Measurements from ENCODE around the gene EYA4.

- TF ChIP-seq, protein P1, sequence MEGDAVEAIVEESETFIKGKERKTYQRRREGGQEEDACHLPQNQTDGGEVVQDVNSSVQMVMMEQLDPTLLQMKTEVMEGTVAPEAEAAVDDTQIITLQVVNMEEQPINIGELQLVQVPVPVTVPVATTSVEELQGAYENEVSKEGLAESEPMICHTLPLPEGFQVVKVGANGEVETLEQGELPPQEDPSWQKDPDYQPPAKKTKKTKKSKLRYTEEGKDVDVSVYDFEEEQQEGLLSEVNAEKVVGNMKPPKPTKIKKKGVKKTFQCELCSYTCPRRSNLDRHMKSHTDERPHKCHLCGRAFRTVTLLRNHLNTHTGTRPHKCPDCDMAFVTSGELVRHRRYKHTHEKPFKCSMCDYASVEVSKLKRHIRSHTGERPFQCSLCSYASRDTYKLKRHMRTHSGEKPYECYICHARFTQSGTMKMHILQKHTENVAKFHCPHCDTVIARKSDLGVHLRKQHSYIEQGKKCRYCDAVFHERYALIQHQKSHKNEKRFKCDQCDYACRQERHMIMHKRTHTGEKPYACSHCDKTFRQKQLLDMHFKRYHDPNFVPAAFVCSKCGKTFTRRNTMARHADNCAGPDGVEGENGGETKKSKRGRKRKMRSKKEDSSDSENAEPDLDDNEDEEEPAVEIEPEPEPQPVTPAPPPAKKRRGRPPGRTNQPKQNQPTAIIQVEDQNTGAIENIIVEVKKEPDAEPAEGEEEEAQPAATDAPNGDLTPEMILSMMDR (conservative IDR thresholded peaks at IDR 0.05 in 1 of 2, IDR thresholded peaks at IDR 0.05 in 1 of 2; ENCODE audit: low read depth in 1 of 2, low read length in 2 of 2) = no peak
- no peak for TF ChIP-seq EZH2 (IDR thresholded peaks at IDR 0.05; ENCODE audit: low read length, missing control alignments)
Measured at GRCh38 chr6:133259561-133259960, 18.4 kb downstream of the EYA4 start.
